Measurements from ENCODE around the gene HCRTR1.
A peak's percentile ranks its signal among the peaks of the same experiment; 100 is the strongest.

HCRTR1 gene

DNA sequence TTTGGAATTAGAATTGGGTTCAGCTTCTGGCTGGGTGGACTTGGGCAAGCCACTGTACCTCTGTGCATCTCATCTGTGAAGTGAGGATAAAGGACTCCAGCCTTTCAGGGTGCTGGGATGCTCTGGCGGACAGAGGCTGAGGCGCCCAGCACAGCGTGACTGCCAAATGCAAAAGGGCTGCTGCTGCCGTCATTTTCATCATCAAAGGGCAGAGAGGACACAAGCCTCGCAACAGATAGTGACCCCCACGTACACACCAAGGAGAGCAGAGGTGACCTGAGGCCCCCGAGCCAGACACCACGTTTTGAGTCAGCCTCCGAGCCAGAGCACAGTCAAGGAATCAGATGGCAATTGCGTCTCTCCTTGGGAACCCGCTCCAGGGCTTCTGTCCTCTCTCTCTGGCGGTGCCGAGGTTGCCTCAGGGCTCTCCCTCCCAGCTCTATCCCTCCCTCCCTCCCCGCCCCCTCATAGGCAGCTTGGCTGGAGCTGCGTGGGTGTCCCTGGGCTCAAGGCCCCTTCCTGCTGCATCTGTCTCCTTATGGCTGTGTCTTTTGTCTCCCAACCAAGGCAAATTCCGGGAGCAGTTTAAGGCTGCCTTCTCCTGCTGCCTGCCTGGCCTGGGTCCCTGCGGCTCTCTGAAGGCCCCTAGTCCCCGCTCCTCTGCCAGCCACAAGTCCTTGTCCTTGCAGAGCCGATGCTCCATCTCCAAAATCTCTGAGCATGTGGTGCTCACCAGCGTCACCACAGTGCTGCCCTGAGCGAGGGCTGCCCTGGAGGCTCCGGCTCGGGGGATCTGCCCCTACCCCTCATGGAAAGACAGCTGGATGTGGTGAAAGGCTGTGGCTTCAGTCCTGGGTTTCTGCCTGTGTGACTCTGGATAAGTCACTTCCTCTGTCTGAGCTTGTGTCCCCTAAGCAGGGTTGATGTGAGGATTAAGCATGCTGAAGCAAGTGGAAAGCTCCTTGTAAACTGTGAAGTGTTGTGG lies 9.0 kb downstream of the HCRTR1 start:
- DNase-seq (ENCODE audit: low spot score), result no peak

DNA sequence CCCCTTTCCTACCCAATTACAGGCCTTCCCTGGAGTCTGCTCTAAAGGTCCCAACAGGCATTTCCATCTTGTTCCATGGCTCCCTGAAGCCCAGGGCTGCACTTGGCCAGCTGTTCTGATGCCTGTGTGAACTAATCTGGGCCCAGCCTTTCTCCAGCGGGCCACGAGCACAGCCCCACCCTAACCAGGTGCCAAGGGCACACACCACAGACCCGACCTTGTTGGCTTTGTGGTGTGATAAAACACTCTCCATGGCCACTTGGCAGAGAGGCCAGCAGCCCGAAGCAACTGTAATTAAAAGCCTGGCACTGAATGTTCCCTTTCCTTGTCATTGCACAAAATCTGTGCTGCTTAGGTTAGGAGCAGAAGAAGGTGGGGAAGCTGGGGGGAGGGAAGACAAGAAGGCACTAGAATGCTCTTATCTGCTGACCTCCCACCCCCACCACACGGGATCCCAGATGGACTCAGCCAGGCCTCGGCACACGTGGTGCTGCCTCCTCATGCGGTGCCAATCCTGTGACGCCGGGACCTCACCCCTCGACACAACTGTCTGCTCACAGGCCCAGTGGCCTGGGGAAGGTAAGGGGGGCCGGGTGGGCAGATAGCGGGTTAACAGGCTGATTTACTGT lies 9.9 kb downstream of the HCRTR1 start:
- peak; percentile 45 for DNase-seq (ENCODE audit: low spot score)

DNA sequence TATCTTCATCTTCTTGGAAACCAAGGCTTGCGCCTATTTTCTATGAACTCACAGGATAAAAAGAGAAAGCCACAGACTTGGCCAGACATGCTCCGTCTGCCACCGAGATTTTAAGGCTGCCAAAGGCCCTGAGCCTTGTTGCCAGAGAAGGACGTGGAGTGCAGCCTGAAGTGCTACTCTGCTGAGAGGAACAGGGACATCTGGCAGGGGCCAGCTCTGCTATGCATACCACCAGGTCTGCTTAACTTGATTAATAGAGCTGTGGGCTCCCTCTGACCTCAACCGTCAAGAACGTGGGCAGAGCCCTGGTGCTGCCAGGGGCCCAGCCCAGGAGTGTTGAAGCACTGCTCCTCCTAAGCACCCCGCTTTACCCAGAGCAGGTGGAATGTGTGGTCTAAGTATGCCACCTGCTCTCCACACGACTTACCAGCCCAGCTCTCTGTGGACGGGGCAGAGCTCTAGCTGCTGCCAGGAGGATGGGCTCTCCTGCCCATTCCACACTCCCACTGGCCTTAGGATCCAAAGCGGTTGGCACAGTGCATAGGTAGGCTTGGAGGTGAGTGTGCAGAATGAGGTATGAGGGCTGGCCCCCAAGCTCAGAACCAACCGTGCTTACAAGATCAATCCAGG lies 10.6 kb downstream of the HCRTR1 start:
- DNase-seq (ENCODE audit: low spot score), result no peak

DNA sequence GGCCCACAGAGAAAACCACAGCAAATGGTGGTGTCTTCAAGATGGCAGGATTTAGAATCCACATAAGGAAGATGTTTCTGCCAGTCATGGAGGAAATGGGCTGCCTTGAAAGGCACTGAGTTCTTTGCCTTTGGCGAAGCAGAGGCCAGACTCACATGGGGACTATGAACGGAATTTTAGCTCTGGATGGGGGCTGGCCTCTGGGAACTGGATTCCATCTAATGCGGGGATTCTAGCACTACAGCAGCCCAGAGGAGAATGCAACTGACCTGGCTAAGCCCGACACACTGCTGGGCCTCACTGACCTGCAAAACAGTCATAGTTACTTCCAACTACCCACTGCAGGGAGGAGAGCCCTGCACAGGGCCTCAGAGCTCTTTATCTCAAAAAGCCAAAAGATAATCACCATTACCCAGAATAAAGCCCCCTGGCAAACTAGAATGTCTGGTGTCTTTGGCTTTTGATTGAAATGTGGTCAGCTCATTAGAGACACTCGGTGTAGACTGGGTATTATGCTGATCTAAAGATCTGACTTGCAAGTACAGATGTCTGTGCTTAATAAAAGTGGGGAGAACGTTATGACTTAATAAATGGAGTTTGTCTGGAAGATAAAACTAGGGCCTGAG lies 11.6 kb downstream of the HCRTR1 start:
- DNase-seq (ENCODE audit: low spot score), result no peak

DNA sequence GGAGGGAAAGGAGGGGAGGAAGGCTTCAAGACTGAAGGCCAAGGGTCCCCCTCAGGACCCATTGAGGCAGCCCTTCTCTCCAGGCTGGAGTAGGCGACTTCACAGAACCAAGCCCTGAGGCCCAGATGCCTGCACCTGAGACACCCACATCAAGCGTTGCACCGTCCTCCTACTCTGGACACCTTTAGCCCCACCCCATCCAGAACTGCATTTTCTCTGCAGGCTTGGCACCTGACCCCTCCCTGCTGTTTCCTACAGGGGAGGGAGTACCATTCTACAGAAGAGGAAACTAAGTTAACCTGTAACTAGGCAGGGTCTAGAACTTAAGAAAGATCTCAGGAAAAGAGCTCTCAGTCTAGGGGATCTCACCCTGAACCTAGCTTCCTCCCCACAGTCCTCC lies 15.2 kb downstream of the HCRTR1 start:
- DNase-seq (ENCODE audit: low spot score), result no peak

DNA sequence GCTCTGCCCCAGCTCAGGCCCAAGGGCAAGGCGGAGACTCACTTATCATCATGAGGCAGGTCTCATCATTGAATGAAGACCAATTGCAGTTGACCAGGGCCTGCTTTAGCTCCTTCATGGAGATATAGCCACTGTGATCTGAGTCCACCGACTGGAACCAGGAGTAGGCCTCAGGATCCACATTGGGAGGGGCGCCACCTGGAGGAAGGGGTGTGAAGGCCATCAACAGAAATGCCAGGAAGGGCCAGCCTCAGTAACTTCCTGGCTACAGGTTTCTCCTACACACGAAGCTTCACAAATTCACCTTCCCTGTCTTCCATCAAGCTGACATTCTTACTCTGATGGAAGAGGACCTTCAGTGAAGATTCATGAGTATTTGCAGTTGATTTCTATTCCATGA lies 15.6 kb downstream of the HCRTR1 start:
- DNase-seq (ENCODE audit: low spot score), result no peak

DNA sequence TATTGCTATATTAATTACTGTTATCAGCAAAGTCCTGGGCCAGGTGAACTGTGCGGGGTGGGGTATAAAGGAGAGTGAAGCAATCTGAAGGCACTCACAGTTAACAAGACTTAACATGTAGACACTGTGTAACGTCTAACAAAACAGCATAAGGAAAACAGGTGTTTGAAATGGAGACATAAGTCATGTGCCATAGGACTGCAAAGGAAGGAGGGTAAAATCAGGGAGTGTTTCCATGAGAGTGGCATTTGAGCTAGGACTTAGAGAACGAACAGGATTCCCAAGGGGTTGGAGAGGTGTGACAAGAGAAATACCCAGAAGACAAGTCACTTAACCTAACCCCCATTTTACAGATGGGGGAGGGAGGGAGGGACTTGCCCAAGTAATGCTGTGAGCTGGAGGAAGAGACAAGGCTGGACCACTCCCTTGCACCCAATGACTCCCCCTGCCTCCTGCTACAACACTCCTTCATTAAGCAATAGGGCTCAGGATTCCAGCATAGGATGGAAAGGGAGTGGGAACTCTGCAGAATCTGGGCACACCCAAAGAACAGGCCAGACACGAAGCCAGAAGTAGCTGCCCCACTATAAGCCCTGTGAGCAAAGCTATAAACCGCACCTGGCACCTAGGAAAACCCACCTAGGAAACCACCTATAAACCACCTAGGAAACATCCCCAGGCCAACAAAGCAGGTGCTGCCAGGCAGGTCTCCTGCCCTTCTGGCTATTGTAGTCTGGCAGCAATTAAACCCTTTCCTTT lies 20.6 kb downstream of the HCRTR1 start:
- no peak for DNase-seq (ENCODE audit: low spot score)

DNA sequence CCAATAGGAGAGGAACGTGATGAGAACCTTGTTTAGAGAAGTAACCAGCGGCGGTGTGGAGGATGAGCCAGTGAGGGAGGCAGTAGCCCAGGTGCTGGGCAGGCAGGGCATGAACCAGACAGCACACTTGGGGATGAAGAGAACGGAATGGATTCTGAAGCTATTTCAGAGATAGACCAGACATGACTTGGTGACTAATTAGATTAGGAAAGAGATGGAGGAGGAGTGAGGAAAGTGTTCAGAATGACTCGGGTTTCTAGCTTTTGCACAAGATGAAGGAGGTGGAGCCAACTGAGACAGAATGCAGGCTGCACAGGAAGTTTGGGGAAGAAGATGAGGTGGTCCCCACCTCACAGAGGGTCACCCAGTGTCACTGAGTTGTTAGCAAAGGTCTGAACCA lies 22.1 kb downstream of the HCRTR1 start:
- no peak for DNase-seq (ENCODE audit: low spot score)

DNA sequence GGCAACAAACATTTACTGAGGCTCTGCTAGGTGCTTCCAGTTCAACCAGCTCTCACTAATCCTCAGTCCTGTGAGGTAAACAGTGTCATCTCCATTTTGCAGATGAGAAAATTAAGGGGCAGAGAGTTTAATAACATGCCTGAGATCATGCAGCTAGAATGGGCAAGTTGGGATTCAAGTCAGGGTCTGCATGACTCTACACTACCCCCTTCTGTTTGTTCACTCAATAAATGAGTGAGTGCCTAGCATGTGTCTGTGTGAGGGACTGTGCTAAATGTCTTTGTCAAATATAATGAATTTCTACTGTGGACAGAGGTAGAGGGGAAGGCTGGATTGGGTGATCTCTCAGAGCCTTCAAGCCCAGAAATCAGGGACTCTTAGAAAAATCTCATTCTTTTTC lies 22.7 kb downstream of the HCRTR1 start:
- DNase-seq (ENCODE audit: low spot score), result no peak

DNA sequence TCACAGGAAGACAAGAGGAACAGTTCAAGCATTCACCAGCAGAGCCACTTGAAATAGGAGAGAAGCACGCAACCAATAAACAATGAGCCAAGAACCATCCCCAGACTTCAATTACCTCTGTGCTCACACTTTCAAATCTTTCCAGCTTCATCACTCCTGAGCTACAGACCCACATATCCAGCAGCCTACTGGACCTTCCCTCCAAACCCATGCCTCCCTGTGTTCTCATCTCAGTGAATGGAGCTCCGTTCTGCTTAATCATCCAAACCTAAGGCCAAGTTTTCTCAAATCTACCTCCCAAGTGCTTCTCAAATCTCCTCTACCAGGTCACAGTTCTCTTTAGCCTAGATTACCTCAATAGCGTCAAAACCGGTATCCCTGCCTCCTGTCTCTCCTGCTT lies 23.5 kb downstream of the HCRTR1 start:
- no peak for DNase-seq (ENCODE audit: low spot score)

DNA sequence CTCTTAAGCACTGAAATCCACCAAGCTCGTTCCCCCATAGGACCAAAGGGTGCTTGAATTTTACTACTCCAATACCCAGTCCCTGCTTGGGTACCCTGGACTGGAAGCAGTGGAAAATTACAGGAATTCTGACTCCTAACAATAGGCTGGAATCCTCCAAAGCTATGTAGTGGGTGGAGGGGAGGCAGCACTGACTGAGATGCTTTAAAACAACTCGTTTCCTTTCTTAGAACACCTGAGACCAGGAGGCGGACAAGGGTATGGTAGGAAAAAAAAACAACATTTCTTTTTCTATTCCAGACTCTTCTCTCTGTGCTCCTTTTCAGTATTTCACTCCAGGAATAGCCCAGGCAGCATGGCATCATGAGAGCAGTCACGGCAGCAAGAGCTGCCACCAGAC lies 24.9 kb downstream of the HCRTR1 start:
- no peak for DNase-seq (ENCODE audit: low spot score)

DNA sequence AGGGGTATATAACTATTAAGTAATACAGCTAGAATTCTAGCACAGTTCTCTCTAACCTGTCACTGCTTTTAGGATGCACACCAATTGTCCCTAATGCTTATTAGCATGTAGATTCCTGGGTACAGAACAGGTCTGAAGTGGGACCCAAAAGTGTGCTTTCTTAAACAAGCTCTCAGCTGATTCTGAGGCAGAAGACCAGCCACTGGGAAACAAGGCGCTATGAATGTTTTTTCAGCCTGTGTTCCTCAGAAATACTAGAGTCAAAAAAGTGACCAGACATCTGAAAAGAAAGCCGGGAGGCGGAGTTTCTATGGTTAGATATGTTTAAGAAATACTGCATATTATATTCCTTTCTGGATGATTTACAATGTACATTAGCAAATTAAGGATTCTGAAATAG lies 25.4 kb downstream of the HCRTR1 start:
- DNase-seq (ENCODE audit: low spot score), result no peak

DNA sequence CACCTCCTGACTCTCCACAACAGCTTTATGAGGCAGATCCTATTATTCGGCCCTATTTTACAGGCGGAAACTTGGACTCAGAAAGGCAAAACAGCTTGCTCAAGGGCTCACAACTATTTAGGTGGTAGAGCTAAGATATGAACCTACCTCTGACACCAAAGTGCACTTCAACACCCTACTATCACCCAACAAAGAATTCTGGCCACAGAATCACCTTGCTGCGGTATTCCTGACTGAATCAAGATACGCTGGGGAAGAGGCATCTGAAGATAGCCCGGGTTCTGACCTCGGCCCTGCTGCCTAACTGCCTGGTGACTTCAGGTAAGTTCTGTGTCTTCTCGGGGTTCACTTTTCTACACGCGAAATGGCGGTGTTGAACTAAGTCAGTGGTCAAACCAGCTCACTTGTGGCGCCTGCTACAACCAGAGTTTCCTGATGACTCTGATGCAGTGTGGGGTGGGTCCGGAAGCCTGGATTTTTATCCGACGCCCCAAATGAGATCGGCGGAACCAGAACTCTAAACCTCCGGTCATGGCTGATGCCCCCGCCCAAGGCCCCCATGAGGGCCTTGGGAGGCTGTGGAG lies 26.6 kb downstream of the HCRTR1 start:
- no peak for DNase-seq (ENCODE audit: low spot score)

DNA sequence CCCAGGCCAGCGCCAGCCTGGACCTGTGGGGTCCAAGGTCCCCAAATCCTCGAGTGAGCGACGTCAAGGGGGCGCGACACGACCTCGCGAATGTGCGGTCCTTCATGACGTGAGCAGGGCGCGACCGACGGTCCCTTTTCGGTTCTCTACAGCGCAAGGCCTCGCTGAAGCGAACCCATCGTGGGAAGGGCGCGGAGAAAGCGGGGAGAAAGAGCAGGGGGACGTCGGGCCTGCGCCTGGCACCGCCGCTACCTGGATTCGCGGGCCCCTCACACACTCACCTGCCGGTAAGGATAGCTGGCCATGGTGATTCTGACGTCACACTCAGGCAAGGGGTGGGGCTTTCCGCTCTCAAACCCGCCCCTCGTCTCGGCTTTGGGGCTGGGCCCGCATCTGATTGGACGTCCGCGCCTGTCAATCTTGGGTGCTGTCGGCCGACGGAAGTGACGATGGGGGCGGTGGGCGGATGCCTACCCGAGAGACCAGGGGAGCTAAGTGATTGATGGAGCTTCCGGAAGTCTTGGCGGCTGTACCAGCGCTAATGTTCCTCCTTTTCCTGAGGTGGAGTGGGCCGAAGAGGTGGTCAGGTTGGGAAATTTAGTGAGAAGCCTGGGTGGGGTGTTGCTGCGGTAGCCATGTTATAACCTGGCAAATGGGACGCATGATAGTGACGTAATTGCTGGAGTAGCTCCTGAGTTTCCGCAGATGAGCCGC lies 27.2 kb downstream of the HCRTR1 start, which contains the start of gene PEF1:
Gene PEF1, minus strand, starts transcription at position 317 of the 714 bp plus-strand sequence. Its CDS starts 12 bp downstream, at position 305.
- DNase-seq (ENCODE audit: low spot score), result peak; percentile 99

DNA sequence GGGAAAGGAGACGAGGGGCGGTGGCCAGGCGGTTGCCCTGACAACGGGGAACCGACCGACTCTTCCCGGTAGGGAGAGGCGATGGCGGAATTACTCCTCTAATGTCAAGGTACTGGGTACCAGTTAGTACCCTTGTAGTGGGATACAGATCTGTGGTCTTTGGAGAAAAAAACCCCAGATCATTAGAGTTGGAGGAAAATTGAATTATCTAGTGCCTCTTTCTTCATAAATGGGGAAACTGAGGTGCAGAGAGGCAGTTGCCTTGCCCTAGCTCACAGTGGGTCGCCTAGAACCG lies 27.7 kb downstream of the HCRTR1 start:
- peak; percentile 29 for DNase-seq (ENCODE audit: low spot score)

DNA sequence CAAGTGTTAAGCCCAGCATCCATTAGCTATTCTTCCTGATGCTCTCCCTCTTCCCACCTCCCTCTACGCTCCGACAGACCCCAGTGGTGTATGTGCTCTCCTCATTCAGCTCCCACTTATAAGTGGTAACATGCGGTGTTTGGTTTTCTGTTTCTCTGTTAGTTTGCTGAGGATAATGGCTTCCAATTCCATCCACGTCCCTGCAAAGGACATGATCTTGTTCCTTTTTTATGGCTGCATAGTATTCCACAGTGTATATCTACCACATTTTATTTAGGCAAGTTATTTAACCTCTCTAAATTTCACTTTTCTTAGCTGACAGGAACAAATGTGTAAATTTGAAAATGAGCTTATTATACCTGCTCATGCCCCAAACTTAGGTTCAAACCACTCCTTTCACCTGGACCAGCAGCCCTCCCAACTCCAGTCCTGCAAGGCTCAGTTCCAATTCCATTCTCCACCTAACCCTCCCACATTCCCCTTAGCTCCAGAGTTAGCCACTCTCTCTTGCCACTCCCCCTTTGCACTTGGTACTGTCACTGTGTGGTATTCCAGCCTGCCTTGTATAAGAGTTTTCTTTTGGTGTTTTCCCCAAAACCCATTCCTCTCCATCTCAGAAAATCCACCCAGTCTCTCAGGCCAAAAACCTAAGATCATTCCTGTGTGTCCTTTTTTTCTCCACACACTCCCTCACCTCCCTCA lies 28.9 kb downstream of the HCRTR1 start:
- DNase-seq (ENCODE audit: low spot score), result no peak

DNA sequence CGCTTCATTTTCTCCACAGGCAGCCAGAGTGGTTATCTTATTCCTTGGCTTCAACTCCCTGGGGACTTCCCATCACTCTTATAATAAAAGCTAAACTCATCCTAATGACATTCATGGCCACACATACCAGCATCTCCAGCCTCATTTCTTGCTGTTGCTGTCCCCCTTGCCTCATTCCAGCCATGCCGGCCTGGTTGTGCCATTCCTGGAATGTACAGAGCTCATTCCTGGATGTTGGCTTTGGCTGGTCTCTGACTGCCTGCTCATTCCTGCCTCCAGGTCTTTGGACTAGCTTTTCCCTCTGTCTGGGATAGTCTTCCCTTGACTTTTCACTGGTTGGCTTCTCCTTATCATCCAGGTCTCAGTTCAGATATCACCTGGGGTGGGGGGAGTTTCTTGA lies 29.6 kb downstream of the HCRTR1 start:
- DNase-seq (ENCODE audit: low spot score), result no peak

DNA sequence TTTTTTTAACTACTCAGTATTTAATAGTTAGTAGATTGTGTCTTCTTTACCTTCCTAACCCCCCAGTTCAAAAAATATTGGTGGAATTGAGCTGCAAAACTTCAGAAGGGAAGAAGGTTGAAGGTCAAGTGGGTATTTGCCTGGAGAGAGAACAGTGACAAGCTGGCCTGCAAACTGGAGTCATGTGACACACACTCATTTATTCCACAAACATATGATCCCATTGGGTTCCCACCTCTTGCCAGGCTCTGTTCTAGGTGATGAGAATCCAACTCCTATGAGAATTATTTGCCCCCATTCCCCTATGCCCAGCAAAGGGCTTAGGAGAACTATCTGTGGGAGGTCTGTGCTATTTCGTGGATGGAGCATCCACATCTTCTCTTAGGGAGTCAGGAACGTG lies 30.7 kb downstream of the HCRTR1 start:
- DNase-seq (ENCODE audit: low spot score), result no peak

DNA sequence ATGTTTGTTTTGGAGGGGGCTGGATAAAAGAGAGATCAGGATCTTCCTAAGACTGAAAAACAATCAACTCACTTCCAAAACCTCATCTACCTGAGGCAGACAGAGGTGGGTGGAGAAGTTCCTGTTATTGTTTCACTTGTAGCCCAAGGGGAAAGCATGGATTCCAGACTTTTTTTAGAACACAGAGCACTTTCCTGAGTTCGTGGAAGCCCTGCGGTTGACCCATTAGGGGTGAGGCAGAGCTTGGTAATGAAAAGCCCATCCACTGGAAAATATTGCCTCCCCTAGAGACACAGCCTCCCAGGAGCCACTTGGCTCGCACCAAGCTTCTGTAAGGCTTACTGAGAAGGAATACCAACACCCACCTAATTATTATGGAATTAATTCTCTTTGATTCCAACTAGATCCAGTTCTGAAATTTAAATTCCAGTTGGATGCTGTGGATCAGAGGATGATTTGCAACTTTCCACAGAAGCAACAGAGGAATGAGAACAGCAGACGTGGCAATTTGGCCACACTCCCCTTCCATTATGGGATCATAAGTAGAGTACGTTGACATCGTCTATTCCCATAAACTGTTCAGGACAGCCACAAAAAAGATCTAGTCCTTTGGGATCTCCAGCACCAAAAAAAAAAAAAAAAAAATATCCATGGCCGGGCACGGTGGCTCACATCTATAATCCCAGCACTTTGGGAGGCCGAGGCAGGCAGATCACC lies 31.3 kb downstream of the HCRTR1 start:
- no peak for DNase-seq (ENCODE audit: low spot score)
